Activated CD8-positive, alpha-beta memory T cell treated with anti-CD3 and anti-CD28 coated beads for 48 hours (primary cell): ENCODE results near the gene AP2B1.
"Not testable (repeated sequence)": the region's sequence is repeated elsewhere in the genome, so short reads cannot be mapped to it uniquely, and the experiment has no call there.

Experiments used
- DNase-seq, 3 experiments: peaks; one replicate each; pipeline ENCODE4 v3.0.0-alpha.2; 2020; ENCODE audit warnings: low read depth in 2 of 3, low spot score in 2 of 3

Gene AP2B1

DNA sequence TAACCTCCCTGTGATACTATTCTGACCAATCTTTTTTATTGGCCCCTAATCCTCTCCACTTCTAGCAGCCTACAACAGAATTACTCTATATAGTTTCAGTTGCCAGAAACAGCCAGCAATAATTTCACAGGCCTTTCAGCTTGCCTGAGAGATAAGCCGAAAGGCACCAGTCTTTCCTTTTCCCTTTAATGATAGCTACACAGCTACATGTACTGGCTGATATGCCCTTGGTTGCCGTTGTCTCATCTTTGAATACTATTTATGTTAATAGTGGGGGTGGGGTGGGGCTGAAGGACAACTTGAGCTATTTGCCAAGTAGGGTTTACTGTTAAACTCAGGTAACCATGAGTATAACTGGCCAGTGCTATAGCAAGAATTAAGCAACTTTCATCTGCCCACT lies 108.5 kb downstream of the AP2B1 start:
- no peak for DNase-seq

DNA sequence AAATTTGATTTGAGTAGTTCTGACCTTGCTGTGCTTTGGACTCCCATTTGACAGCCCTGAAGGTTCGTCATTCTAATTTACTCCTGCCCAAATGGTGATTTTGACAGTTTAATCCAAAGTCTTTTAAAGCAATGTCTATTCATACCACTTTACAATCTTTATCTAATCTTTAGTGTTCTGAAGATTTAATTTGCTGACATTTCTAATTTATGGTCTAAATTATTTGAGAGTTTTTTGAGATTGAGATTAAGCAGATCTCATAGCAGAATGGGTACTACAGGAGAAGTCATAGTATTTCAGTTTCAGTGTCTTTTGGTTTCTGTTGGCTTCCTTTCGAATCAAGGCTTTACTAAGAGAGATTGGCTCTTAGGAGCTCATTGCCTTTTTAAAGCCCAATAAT lies 111.7 kb downstream of the AP2B1 start:
- no peak for DNase-seq

DNA sequence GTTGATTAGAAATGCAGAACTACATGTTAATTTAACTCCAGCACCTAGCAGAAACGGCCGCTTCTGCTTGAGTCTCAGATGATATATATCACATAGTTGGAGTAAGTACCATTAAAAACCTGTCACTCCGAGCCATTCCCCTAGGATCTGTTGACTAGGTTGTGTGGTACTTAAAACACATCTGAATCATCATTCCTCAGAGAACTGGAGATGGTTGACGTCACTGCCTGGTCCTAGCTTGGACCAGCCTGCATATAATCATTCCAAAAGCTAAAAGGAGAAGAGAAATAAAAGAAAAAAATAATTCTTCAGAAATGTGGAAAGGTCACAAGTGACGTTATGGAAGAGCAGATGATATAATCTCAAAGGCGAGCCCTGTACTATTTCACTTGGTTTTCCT lies 113.0 kb downstream of the AP2B1 start:
- no peak for DNase-seq

DNA sequence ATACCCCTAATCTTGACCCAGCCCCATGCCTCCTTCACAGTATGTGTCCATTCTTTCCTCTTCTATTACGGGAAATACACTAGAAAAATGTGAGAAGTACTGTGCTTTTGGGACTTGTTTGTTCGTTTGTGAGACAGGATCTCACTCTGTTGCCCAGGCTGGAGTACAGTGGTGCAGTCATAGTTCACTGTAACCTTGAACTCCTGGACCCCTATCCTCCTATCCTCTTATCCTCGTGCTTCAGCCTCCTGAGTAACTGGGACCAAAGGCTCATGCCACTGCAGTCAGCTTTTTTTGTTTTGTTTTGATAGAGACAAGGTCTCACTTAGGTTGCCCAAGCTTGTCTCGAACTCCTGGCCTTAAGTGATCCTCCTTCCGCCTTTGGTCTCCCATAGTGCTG lies 114.4 kb downstream of the AP2B1 start:
- no peak for DNase-seq

DNA sequence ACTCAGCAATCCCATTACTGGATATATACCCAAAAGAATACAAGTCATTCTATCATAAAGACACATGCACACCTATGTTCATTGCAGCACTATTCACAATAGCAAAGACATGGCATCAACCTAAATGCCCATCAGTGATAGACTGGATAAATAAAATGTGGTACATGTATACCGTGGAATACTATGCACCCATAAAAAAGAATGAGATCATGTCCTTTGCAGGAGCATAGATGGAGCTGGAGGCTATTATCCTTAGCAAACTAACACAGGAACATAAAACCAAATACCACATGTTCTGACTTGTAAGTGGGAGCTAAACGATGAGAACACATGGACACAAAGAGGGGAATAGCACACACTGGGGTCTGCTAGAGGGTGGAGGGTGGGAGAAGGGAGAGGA lies 116.2 kb downstream of the AP2B1 start:
- DNase-seq = not testable (repeated sequence)

DNA sequence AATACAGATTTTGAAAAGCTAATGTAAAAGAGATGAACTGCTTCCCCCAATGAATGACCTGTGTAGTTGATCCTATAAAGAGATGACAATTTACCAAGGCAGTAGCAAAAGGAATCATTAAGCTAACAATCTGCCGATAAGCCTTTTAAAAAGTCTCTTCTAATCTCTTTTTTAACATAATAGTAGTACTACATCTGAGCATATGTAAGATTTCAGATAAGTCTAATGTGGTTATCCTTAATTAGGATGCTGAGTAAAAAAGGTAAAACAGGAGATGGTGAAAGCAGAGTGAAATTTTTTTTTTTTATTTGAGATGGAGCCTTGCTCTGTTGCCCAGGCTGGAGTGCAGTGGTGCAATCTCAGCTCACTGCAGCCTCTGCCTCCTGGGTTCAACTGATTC lies 118.1 kb downstream of the AP2B1 start:
- DNase-seq = no peak

DNA sequence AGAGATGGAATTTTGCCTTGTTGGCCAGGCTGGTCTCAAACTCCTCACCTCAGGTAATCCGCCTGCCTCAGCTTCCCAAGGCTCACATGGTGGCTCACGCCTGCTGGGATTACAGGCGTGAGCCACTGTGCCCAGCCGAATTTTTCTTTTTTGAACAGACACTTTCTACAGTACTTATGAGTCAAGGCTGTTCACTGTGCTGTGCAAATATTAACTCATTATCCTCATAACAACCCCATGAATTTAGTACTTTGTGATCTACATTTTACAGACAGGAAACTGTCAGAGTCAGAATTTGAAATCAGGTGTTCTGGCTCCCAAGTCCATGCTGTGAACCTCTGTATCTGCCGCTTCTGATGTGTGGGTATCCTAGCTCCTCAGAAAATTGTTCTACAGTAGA lies 118.6 kb downstream of the AP2B1 start:
- no peak for DNase-seq

DNA sequence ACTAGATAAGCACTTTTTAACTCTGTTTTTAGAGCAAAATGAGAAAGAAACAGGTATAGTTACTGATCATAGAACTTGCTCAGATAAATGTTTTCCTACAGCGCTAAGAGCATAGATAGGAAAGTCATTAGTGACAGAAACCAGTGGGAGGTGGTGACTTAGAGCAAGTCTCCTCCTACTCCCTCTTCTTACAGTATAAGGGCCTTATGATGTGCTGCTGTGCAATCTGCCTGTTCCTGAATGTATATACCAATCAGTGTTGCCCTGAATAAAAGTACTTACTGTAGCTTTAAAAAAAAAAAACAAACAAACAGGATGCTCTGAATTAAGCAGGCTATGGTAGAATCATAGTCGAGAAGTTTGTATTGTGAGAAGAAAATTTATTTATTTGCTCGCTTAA lies 121.0 kb downstream of the AP2B1 start:
- no peak for DNase-seq

DNA sequence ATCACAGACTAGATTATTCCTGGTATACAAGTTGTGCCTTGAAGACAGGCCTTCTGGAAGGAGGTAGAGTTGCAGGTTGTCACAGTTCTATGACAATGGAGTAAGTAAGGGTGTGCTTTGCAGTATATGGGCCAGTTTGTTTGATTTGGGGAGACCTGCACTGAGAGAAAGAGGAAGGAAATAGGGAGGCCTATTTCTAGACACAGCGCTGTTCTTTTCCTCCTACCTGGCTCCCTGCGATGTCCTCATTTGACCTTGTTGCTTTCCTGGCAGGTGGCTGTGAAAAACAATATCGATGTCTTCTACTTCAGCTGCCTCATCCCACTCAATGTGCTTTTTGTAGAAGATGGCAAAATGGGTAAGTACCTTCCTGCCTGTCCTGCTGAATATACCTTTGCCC lies 121.8 kb downstream of the AP2B1 start:
- no peak for DNase-seq

DNA sequence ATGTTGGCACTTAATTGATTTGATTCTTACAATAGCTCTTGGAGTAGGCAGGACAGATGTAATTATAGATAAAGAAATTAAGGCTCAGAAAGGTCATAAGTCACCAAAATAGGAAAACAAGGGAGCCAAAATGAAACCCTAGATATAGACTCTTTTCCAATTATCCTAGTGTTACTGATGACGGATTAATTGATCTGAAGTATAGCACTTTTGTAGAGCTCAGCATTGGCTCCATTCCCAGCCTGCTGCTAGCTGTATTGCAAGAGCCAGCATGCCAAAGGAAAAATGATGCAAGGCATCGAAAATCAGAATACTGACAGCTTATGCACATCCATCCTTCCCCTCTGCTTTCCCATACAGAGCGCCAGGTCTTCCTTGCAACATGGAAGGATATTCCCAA lies 122.8 kb downstream of the AP2B1 start:
- no peak for DNase-seq

DNA sequence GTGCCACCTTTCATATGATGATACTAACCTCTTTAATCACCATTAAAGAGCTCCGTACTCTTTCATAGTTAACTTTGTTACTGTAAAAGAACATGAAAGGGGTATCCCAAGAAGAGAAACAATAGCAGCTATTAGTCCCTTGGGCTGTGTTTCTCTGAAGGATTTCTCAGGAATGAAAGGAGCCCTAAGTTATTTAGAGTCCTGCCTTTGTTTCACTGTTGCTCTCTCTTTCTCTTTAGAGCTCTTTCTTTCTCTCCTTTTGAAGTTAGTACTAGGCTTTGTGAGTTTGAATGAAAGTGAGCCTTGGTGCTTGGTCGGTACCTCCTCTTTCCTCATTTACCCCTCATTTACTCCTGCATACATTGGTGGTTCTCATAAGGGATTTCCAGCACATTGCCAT lies 123.8 kb downstream of the AP2B1 start:
- DNase-seq = no peak

DNA sequence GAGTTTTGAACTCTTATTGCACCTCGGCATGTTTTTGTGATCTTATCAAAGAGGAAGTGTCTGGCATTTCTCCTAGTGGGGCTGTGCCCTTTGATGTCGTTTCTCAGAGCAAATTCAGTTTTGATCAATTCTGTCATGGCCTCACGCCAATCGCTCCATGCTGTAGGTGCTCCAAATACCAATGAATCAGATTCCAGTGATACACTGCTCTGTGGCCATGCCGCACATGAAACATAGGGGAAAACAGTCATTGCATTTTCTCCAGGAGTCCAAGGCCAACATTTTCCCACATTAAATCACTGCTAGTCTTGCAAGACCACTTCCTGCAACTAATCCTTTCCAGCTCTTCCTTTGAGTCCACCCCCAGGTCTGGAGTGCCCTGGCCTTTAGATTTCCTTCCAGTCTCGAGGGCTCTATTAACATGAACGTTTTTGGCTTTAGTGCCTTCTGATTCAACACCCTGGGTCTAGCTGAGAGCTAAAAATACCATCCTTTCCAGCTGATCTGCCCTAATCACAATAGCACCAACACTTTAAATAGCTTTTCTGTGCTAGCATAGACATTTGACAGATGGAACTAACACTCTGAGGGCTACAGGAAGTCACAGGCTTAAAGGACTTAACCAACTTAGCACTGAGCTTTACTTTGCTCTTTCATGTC lies 126.1 kb downstream of the AP2B1 start:
- DNase-seq = no peak

DNA sequence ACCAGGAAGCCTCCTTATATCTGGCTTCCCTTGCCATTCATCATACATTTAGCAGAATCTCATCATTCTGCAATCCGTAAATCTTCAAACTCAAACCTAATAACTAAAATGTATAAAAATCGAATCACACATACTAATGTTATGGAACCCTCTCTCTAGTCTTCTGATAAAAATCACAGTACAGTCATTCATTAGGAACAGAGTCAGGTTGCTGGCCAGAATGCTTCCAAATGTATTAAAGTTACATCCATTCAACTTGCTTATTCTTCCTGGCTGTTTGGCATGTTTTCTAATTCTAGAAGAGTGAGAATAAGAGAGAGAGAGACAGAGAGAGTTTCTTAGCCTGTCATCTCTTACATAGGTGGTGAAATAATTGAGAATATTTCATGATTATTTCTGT lies 127.9 kb downstream of the AP2B1 start:
- DNase-seq = no peak

DNA sequence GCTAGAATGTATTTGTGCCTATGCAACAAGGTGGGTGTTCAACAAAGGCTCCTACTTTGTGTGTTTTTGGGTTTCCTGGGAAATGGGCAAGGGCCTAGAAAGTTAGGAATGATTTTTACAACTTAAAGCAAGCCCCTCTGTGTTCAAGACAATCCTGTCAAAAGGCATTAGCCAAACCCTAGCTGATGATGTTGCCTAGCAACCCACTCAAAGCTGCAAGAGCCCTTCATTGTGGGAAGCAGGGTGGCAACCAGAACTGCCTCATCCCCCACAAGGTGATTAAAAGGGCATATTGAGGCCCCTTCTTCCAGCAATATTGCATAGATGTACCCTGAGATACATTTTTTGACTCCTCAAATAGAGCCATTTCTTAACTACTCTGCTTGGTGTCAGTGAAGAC lies 128.3 kb downstream of the AP2B1 start:
- DNase-seq = no peak

DNA sequence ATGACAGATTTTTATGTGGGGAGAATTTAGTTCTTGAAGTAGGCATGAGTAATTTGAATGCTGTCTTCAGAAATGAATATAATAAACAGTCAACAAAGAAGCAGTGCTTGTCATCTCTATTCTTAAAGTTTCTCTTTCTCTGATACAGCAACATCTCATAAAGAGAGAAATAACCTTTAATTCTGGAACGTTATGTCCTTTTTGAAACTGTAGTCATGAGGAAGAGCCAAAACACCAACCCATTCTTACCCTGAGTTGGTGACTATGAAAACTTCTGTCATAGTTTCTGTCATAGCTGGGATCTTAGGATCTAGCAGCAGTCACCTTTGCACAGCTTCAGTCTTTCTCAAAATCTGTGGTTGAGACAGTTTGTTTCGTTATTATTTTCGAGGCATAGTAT lies 129.1 kb downstream of the AP2B1 start:
- no peak for DNase-seq

DNA sequence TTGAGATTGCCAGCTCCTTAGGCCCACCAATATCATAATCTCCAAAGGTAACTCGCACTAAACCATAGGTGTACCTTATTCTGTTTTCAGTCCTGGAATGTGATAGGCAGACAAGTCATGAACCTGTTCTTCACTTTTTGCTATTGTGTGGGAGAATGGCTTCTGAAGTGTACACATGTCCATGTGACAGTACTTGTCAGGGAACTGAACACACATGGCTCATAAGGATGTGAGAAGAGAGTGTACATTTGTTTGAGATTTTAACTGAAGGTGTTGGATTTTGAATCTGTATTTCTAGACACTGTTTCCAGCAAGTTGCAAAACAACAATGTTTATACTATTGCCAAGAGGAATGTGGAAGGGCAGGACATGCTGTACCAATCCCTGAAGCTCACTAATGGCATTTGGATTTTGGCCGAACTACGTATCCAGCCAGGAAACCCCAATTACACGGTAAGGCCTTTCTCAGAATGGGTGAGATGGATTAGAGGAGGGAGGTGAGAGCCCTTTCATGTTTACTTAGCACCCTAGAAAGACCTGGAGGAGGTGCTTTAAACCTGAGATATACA lies 129.9 kb downstream of the AP2B1 start:
- DNase-seq = no peak

DNA sequence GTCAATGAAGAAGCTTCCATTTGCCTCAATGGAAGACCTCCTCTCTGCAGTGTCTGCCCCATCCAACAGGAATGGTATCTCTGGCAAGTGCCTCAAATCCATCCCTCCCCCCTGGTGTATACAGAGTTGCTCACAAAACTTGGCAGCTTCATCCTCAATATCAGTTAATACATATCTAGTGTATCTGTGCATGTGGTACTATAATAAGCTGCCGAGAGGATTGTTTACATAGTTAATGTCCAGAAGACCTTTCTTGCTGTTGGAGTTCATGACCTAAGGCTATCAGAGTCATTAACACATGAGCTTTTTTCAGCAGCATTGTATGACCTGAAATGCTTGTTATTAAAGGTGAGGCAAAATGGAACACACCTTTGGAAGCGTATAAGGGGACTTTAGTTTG lies 130.4 kb downstream of the AP2B1 start:
- no peak for DNase-seq

DNA sequence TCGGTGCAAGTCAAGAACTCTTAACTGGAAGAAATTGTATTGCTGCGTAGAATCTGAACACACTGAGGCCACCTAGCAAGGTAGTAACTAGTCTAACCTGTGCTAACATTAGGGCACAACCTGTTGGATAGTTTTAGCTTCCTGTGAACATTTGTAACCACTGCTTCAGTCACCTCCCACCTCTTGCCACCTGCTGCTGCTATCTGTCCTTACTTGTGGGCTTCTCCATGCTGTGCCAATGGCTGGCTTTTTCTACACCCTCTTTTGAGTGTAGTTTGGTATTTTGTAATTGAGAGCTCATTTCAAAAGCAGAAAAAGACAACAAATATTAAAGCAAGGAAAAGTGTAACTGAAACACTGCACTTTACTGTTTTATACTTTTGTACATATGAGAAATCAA lies 136.6 kb downstream of the AP2B1 start:
- no peak for DNase-seq

DNA sequence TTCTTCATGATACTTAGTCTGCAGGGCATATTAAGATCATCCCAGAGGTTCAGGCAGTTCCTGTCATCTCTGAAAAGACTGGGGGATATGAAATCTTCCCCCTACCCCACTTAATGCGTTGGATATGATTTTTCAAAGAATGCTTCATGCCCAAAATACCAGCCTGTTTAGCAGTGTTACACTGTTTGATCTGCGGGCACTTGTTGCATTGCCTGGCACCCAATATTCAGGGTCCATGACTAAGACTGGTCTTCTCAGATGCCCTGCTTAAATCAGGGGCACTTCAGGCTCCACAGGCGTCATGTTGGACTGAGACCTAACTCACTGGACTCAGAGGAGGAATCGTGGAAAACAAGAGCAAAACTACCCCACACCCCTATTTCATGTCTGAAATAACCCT lies 137.9 kb downstream of the AP2B1 start:
- DNase-seq = no peak

DNA sequence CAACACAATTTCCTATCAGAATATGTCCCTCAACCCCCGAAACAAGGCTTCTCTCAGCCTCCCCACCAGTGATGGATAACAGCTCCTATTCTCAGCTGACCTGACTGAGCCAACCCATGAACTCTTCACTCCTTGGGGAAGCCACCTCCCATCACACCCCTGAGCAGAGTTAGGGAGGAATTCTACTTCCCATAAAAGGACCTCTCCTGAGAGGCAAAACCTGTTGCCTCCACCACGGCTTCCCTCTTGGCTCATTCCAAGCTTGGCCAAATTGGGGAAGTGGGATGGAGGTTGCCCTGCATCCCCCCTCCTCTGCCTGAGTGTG lies 138.6 kb downstream of the AP2B1 start:
- DNase-seq = no peak

DNA sequence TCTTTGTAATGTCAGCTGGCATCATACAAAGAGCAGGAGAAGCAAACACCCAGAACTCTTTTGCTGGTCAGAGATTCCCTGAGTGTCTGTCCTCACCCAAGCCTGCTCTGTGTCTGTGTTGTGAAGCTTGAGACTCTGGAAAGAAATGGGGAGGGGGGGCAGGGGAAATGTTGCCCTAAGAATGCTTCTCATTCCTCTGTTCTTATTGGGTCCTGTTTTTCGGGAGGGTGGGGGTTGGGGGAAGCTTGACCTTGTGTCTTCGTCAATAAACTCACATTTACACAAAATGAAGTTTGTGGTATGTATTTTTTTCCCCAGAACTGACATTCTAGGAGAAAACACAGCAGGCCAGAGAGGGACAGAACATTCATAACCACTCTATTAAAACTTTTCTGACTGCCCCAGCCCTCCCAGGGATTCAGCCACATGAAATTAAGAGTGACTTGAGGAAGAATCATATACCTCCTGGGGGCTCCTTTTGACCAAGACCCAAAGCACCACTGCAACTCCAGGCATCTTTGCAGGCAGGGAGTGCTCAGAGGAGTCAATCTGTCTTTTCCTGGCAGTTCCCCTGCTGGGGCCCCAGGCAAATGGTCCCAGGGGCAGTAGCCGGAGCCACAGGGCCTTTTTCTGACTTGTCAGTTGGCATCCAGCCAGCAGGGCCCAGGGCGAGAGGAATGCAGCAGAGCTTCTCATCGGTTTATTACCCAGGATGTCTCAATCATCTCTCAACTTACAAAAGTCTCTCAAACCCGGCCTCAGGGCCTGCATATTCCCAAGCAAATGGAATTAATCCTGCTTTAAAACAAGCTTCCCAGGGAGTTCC lies 139.2 kb downstream of the AP2B1 start:
- DNase-seq = no peak

DNA sequence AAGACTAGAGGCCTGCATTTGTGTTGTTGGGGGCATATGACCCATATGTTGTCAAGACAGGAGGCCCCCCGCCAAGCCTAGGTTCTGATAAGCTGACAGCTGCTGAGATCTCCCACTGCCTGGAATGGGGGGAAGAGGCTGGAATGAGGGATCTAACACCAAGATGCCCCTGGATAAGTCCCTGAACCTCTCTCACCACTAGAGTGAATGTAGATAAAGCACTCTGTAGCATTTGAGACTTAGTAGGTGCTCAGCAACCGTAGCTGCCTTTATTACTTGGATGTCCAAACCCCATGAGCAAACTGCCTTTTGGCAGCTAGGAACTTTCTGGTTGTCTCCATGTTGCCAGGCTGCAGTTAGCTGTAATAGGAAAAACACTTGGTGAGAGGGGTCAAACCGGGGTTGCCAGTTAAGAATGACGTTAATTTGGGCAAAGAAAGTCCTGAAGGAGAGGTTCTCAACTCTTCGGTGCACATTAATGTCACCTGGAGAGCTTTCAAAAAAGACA lies 139.9 kb downstream of the AP2B1 start:
- no peak for DNase-seq

DNA sequence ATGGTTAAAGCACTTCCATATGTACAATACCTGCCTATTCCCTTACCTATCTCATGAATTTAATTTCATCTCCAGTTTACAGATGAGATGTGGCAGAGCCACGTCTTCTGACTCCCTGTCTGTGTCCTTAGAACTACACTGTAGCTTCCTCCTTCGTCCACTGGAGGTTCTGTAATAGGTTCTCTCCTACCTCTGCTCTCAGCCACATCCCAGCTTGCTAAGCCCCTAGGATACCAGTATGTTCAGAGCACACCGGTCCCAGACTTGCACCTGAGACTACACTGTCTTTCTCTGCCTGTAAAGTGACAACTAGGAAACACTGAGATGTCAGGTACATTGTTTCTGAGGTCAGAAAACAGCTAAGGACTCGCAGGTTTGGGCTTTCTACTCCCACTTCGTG lies 140.5 kb downstream of the AP2B1 start:
- DNase-seq = no peak
